ENCODE measurements around the gene PNMT.

DNA sequence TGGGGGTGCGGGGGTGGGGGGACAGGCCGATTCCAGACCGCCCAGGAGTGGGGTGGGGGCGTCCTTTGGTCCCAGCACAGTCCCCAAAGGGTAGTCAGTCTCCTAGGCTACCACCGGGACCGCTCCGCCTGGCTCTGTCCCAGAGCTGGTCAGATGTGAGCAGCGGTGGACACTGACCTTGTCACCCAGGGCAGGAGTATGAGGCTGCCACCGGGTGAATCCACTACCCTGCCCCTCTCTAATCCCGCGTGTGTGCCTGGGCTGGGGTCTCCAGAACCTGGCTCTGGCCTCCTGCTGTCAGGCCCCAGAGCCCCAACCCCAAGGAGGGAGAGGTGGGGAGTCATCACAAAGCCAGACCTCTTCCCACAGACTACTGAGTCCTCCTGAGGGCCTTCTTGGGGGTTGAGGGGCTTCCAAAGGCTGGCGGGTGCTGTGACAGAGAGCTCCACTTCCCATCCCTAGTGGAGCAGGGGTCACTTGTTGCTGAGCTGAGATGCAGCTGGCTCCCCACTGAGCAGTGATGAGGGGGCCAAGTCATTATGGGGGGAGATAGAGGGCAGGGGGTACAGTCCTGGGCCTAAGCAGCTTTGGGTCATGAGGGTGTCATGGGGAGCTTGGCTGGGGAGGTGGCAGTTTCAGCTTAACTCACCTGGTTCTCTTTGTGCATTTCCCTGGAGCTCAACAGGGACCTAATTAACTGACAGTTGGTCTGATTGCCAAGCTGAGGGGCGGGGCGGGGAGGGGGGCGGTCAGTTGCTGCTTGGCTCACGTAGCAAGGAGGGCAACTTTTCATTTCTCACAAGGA lies 40.3 kb upstream of the PNMT start:
- no peak for TF ChIP-seq KDM5A (IDR thresholded peaks at IDR 0.05; ENCODE audit: low read length)
- TF ChIP-seq MAFK (IDR thresholded peaks at IDR 0.05; ENCODE audit: low read depth, low read length): no peak
- no peak for TF ChIP-seq EZH2 (IDR thresholded peaks at IDR 0.05; ENCODE audit: low read depth, low read length, severe bottlenecking)
- TF ChIP-seq, protein P1, sequence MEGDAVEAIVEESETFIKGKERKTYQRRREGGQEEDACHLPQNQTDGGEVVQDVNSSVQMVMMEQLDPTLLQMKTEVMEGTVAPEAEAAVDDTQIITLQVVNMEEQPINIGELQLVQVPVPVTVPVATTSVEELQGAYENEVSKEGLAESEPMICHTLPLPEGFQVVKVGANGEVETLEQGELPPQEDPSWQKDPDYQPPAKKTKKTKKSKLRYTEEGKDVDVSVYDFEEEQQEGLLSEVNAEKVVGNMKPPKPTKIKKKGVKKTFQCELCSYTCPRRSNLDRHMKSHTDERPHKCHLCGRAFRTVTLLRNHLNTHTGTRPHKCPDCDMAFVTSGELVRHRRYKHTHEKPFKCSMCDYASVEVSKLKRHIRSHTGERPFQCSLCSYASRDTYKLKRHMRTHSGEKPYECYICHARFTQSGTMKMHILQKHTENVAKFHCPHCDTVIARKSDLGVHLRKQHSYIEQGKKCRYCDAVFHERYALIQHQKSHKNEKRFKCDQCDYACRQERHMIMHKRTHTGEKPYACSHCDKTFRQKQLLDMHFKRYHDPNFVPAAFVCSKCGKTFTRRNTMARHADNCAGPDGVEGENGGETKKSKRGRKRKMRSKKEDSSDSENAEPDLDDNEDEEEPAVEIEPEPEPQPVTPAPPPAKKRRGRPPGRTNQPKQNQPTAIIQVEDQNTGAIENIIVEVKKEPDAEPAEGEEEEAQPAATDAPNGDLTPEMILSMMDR (IDR thresholded peaks at IDR 0.05; ENCODE audit: control extremely low read depth in 1 of 3, insufficient read depth in 1 of 3, low read depth in 1 of 3, low read length in 3 of 3): no peak
- no peak for TF ChIP-seq RAD21 (IDR thresholded peaks at IDR 0.05 in 1 of 2, conservative IDR thresholded peaks at IDR 0.05 in 1 of 2; ENCODE audit: low read depth in 2 of 2, low read length in 2 of 2)
- no peak for TF ChIP-seq JUND (IDR thresholded peaks at IDR 0.05; ENCODE audit: low read length)
- no peak for TF ChIP-seq KDM1A (IDR thresholded peaks at IDR 0.05; ENCODE audit: borderline replicate concordance, low read length)
- no peak for TF ChIP-seq EP300 (IDR thresholded peaks at IDR 0.05; ENCODE audit: borderline replicate concordance in 1 of 2, low read depth in 2 of 2, low read length in 2 of 2)
